GM12878 (cell line): ENCODE data around the gene EFNA1. TPM values are rescaled to one million over a fixed set of nuclear protein-coding genes. Genes with fewer than 3 reads are reported as not detected.

ENCODE experiments used
- ATAC-seq: fragments of 200-7000 bp; cut with Tn5 transposase; 3 replicates; pipeline ENCODE4 v1.9.1; 2020; ENCODE audit warnings: mild to moderate bottlenecking, moderate library complexity
- BruUV-seq: library from RNA; stranded (reverse); fragments of 400-500 nt; replicated peaks from 2 replicates; lab custom pipeline; 2021; lab: Mats Ljungman, UMichigan
- CTCF ChIA-PET: fragments of 300-600 bp; sonication (Branson Sonifier 250); formaldehyde crosslinking; extraction: SDS; loops from one replicate; lab custom pipeline; 2021; ENCODE audit warnings: inconsistent platforms; lab: Yijun Ruan, JAX
- POLR2A ChIA-PET: fragments of 350-600 bp; formaldehyde crosslinking; extraction: SDS; loops from one replicate; lab custom pipeline; 2021; ENCODE audit warnings: inconsistent platforms; lab: Charles Lee
- RAD21 ChIA-PET: fragments of 300-600 bp; sonication (Branson Sonifier 250); formaldehyde crosslinking; loops from one replicate; lab custom pipeline; 2023; ENCODE audit warnings: antibody characterized with exemption; ENCODE audit not compliant: unreplicated experiment; lab: Charles Lee
- SMC1A ChIA-PET: fragments of 300-600 bp; sonication (Branson Sonifier 250); formaldehyde crosslinking; loops from one replicate; lab custom pipeline; 2023; ENCODE audit not compliant: unreplicated experiment, uncharacterized antibody; lab: Charles Lee
- DNase-seq: peaks from one replicate; pipeline ENCODE4 v3.0.0-alpha.2; 2011; ENCODE audit warnings: low read depth, low spot score
- FAIRE-seq: peaks from 3 replicates; lab custom pipeline; 2011; peaks lifted over from hg19 to GRCh38; lab: Jason Lieb, UNC
- H2AFZ ChIP-seq: 2 replicates; pipeline ENCODE4 v1.6.0; 2011; ENCODE audit warnings: low read depth, low read length, control low read depth; ENCODE audit not compliant: control insufficient read depth
- H3K27ac ChIP-seq: 2 replicates; pipeline ENCODE4 v1.5.1; 2011; ENCODE audit warnings: control low read depth; ENCODE audit not compliant: control insufficient read depth, insufficient read depth
- H3K27me3 ChIP-seq, 2 experiments: replicated peaks in 1 of 2; 2 replicates each; pipeline versions ENCODE4 v1.6.0 to v1.6.1; 2011; ENCODE audit warnings: low read length in 1 of 2; ENCODE audit not compliant: control insufficient read depth in 2 of 2, insufficient read depth in 2 of 2
- H3K36me3 ChIP-seq, 2 experiments: 2 replicates each; pipeline ENCODE4 v1.5.1; 2011; ENCODE audit warnings: low read length in 1 of 2; ENCODE audit not compliant: control insufficient read depth in 2 of 2, insufficient read depth in 2 of 2
- H3K4me1 ChIP-seq: 2 replicates; pipeline ENCODE4 v1.6.1; 2011; ENCODE audit warnings: mild to moderate bottlenecking, low read length, moderate library complexity, mixed read lengths; ENCODE audit not compliant: control insufficient read depth, insufficient read depth
- H3K4me2 ChIP-seq: 2 replicates; pipeline ENCODE4 v1.6.0; 2011; ENCODE audit warnings: control low read depth; ENCODE audit not compliant: control insufficient read depth, insufficient read depth
- H3K4me3 ChIP-seq: fragments of 200-600 bp; sonication (generic); 2 replicates; pipeline ENCODE4 v1.5.1; 2016
- H3K79me2 ChIP-seq: 2 replicates; pipeline ENCODE4 v1.6.0; 2011; ENCODE audit warnings: low read length; ENCODE audit not compliant: control insufficient read depth, insufficient read depth
- H3K9ac ChIP-seq: 2 replicates; pipeline ENCODE4 v1.8.0; 2011; ENCODE audit warnings: low read length, control low read depth, mixed read lengths; ENCODE audit not compliant: control insufficient read depth, insufficient read depth
- H3K9me3 ChIP-seq: replicated peaks from 3 replicates; pipeline ENCODE4 v1.5.1; 2011; ENCODE audit warnings: mild to moderate bottlenecking, low read length; ENCODE audit not compliant: control insufficient read depth, insufficient read depth
- H4K20me1 ChIP-seq: 2 replicates; pipeline ENCODE4 v1.6.0; 2011; ENCODE audit not compliant: control insufficient read depth, insufficient read depth
- E2F8 ChIP-seq: fragments of 450-650 bp; IDR thresholded peaks from 2 replicates; pipeline ENCODE4 v1.6.1; 2018; ENCODE audit warnings: mild to moderate bottlenecking, low read depth, moderate library complexity; ENCODE audit not compliant: partially characterized antibody
- EGR1 ChIP-seq, 2 experiments: IDR thresholded peaks; 1 replicate in 1 of 2; 2 replicates in 1 of 2; pipeline ENCODE4 v1.6.1; 2011 to 2012; ENCODE audit warnings: low read depth in 2 of 2, low read length in 2 of 2, borderline replicate concordance in 1 of 2, mild to moderate bottlenecking in 1 of 2, moderate library complexity in 1 of 2
- ELK1 ChIP-seq: IDR thresholded peaks from 2 replicates; pipeline ENCODE4 v1.6.1; 2012; ENCODE audit warnings: low read depth, low read length, improper control_type of control experiment
- ESRRA ChIP-seq: IDR thresholded peaks from 2 replicates; pipeline ENCODE4 v1.6.1; 2012; ENCODE audit warnings: mild to moderate bottlenecking, low read length, improper control_type of control experiment
- GABPA ChIP-seq: IDR thresholded peaks from 2 replicates; pipeline ENCODE4 v1.6.1; 2014; ENCODE audit warnings: antibody characterized with exemption, low read depth, mild to moderate bottlenecking, inconsistent platforms
- IKZF1 ChIP-seq: fragments of 450-650 bp; conservative IDR thresholded peaks from 2 replicates; pipeline ENCODE4 v1.6.1; 2017; ENCODE audit warnings: antibody characterized with exemption, mild to moderate bottlenecking
- JUND ChIP-seq: IDR thresholded peaks from 2 replicates; pipeline ENCODE4 v1.6.1; 2012; ENCODE audit warnings: low read depth, mild to moderate bottlenecking, low read length, improper control_type of control experiment, moderate library complexity
- NKRF ChIP-seq: fragments of 450-650 bp; conservative IDR thresholded peaks from 2 replicates; pipeline ENCODE4 v1.6.1; 2017; ENCODE audit warnings: mild to moderate bottlenecking, moderate library complexity
- SMAD1 ChIP-seq: fragments of 450-650 bp; IDR thresholded peaks from 2 replicates; pipeline ENCODE4 v1.6.1; 2018; ENCODE audit warnings: mild to moderate bottlenecking, low read depth; ENCODE audit not compliant: partially characterized antibody
- SMAD5 ChIP-seq: IDR thresholded peaks from 2 replicates; pipeline ENCODE4 v1.6.1; 2016; ENCODE audit warnings: antibody characterized with exemption, low read depth
- YBX1 ChIP-seq: fragments of 450-650 bp; IDR thresholded peaks from 2 replicates; pipeline ENCODE4 v1.6.1; 2016; ENCODE audit warnings: antibody characterized with exemption
- WGBS: methylation state at CpG from one replicate; pipeline ENCODE4 v1.1.6; 2016; ENCODE audit warnings: low lambda C conversion rate; ENCODE audit not compliant: insufficient replicate concordance, insufficient coverage; ENCODE audit errors: missing lambda C conversion rate; 5-methylcytosine and 5-hydroxymethylcytosine counted together
- in situ Hi-C: fragments of 300-500 bp; cut with MboI; formaldehyde crosslinking; loops from 9 replicates; pipeline ENCODE4 v1.14.3; 2018; ENCODE audit warnings: mixed read lengths
- intact Hi-C: fragments of 100-400 bp; cut with micrococcal nuclease; formaldehyde crosslinking; loops from one replicate; pipeline ENCODE4 v1.14.2; 2022; ENCODE audit not compliant: unreplicated experiment
- polyA plus RNA-seq, 11 experiments: library from polyadenylated mRNA; depleted of rRNA in 4 of 11; unstranded in 6 of 11; stranded (reverse) in 5 of 11; fragments of >200 nt; fragmentation: Nextera tagmentation in 4 of 11; fragmentation: Illumina TruSeq in 1 of 11; extraction: Ambion mirVana in 4 of 11; extraction: Trizol in 1 of 11; gene quantifications; 1 replicate in 1 of 11; 2 replicates in 10 of 11; pipeline versions ENCODE4 v1.2.1 to v1.2.3, GENCODE V29; 2011 to 2016; ENCODE audit warnings: inconsistent platforms in 2 of 11, missing spikeins in 2 of 11, low read depth in 1 of 11
- total RNA-seq, 4 experiments: library from RNA; depleted of rRNA in 3 of 4; stranded (reverse); fragments of >200 nt in 3 of 4; fragmentation: Illumina TruSeq in 1 of 4; extraction: Trizol in 1 of 4; gene quantifications; 2 replicates each; pipeline versions ENCODE4 v1.2.1 to v1.2.3, GENCODE V29; 2013 to 2021

The EFNA1 gene
- total and polyA plus RNA-seq, 10 of the 15 experiments (the other 5 are each of a cell fraction or from before 2014, with no cell fraction given), result 0.13 to 7.5 (median 0.28) TPM; not detected in 5

GRCh38 chr1:155107309-155108264 lies 20.1 kb upstream of the EFNA1 start (continued):
- TF ChIP-seq E2F8 (no peak), SMAD1 (no peak)
- TF ChIP-seq, all 136 proteins: peak for 0

- RAD21 ChIA-PET, result no interaction called here
- WGBS, result 73% methylated on average over 5 of the region's 5 CpGs
- ATAC-seq, result no peak
- TF ChIP-seq YBX1 (no peak), EGR1 (IDR thresholded peaks at IDR 0.05; ENCODE audit: borderline replicate concordance in 1 of 2, low read depth in 2 of 2, low read length in 2 of 2) (no peak), ESRRA (no peak), NKRF (no peak), GABPA (no peak), ELK1 (no peak), JUND (no peak), SMAD5 (no peak), IKZF1 (no peak)
These were observed 19.4 kb upstream of the EFNA1 start for GRCh38 chr1:155108296-155108695.

More at GRCh38 chr1:155108296-155108695, 19.4 kb upstream of the EFNA1 start:
- Histone ChIP-seq H2AFZ (no peak overlapping the region), H3K27ac (no peak overlapping the region), H3K79me2 (no peaks in the 10 kb centered on the region), H4K20me1 (no peaks in the 10 kb centered on the region), H3K9ac (no peak overlapping the region), H3K36me3 (no peaks in the 10 kb centered on the region), H3K4me1 (no peaks in the 10 kb centered on the region), H3K4me2 (no peak overlapping the region), H3K9me3 (no peaks in the 10 kb centered on the region), H3K4me3 (no peak overlapping the region), H3K27me3 (no peaks in the 10 kb centered on the region)
- POLR2A ChIA-PET, result interaction anchor here (0.6 to 1.3 kb wide), 2 partner anchors 12 to 253 kb away, joined by 3 read pairs; no protein-coding TSS in a partner anchor
- DNase-seq (no peak), FAIRE-seq (no peak)
- in situ Hi-C loops (no loop called here), intact Hi-C loops (no loop called here)
- CTCF ChIA-PET, result interaction anchor here (0.8 to 3.0 kb wide), 5 partner anchors 10 to 65 kb away, joined by 3 to 9 read pairs (median 3); partner anchors contain the start of gene KRTCAP2
- no TSS peak for BruUV-seq
- SMC1A ChIA-PET, result interaction anchor here (1.0 to 1.6 kb wide), 2 partner anchors 16 to 64 kb away, joined by 5 to 6 read pairs; partner anchors contain the start of gene KRTCAP2
